Tibial nerve (tissue), 4 donors: ENCODE results near the gene AKT2.

Experiments
- EP300 ChIP-seq, 2 donors: sonication (generic); formaldehyde crosslinking; IDR thresholded peaks; one replicate each; pipeline ENCODE4 v1.6.1; 2017; ENCODE audit warnings: antibody characterized with exemption in 2 of 2, mild to moderate bottlenecking in 1 of 2
- TF ChIP-seq, protein P1 (sequence below), 5 experiments: fragments of 200-600 bp in 3 of 5; fragments of 450-650 bp in 2 of 5; sonication (generic) in 3 of 5; IDR thresholded peaks; one replicate each; pipeline ENCODE4 v1.5.1; 2016 to 2019; ENCODE audit warnings: antibody characterized with exemption in 5 of 5, mild to moderate bottlenecking in 3 of 5, moderate library complexity in 2 of 5

DNA sequence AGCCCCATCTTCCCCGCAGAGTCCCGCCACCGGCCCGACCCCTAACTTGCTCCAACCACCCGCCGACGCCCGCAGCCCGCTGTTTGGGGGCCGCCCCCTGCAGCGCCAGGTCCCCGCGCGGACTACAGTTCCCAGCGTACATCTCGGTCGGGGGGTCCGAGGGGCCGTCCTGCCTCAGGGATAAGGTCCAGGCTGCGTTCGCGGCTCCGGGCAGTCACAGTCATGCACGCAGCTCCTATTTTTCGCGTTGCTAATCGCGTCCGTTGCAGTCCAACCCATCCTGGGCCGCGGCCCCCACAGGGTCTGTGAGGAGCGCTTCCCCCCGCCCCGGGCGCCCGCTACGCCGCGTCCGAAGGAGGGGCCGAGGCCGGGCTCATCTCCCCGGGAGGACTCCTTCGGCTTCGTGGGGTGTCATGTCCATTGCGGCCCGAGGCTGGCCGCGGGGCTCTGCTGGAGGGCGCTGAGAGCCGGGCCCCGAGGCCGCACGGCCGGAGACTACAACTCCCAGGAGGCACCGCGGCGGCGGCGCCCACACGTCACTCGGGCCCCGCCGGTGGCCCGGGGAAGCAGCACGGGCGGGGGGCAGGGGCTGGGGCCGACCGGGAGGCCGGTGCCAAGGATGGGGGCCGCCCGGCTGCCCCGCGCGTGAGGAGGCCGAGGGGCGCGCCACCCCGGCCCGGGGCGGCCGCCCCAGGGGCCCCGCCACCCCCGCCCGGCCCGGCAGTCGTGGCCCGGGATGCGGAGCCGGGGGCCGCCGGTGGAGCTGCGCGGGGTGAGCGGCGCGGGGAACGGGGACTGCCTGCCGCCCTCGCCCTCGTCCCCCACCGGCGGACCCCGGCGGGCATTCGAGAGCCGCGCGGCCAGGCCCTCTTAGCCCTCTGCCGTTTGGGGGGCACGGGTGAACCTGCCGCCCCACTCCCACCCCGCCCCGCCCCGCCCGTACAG lies 94.0 kb downstream of the AKT2 start, which contains the start of gene MAP3K10:
- TF ChIP-seq EP300 (IDR thresholded peaks at IDR 0.05), result peak in 1 of 2 donors; percentile 56
- TF ChIP-seq, protein P1, sequence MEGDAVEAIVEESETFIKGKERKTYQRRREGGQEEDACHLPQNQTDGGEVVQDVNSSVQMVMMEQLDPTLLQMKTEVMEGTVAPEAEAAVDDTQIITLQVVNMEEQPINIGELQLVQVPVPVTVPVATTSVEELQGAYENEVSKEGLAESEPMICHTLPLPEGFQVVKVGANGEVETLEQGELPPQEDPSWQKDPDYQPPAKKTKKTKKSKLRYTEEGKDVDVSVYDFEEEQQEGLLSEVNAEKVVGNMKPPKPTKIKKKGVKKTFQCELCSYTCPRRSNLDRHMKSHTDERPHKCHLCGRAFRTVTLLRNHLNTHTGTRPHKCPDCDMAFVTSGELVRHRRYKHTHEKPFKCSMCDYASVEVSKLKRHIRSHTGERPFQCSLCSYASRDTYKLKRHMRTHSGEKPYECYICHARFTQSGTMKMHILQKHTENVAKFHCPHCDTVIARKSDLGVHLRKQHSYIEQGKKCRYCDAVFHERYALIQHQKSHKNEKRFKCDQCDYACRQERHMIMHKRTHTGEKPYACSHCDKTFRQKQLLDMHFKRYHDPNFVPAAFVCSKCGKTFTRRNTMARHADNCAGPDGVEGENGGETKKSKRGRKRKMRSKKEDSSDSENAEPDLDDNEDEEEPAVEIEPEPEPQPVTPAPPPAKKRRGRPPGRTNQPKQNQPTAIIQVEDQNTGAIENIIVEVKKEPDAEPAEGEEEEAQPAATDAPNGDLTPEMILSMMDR (IDR thresholded peaks at IDR 0.05), result peak in 1 of 5 experiments; percentile 34
